Neural crest cell (in vitro differentiated cells): ENCODE data around the gene NEK6. TPM values are rescaled to one million over a fixed set of nuclear protein-coding genes. Genes with fewer than 3 reads are reported as not detected.

ENCODE experiments used
- DNase-seq: peaks from one replicate; pipeline ENCODE4 v3.0.0; 2021; ENCODE audit warnings: low read depth, mixed read lengths, low spot score
- H3K27ac Mint-ChIP-seq: one replicate; pipeline ENCODE4 v1.8.0; 2021; ENCODE audit warnings: mild to moderate bottlenecking, mixed read lengths; ENCODE audit not compliant: unreplicated experiment
- H3K27me3 Mint-ChIP-seq: 2 replicates; pipeline ENCODE4 v1.8.0; 2021; ENCODE audit warnings: low read depth, mild to moderate bottlenecking, mixed read lengths
- H3K36me3 Mint-ChIP-seq: 2 replicates; pipeline ENCODE4 v1.8.0; 2021; ENCODE audit warnings: low read depth, mild to moderate bottlenecking, mixed read lengths
- H3K4me1 Mint-ChIP-seq: 2 replicates; pipeline ENCODE4 v1.8.0; 2021; ENCODE audit warnings: mixed read lengths
- H3K4me3 Mint-ChIP-seq: one replicate; pipeline ENCODE4 v1.8.0; 2021; ENCODE audit warnings: mild to moderate bottlenecking, mixed read lengths
- H3K9me3 Mint-ChIP-seq: 2 replicates; pipeline ENCODE4 v1.8.0; 2021; ENCODE audit warnings: mixed read lengths
- CTCF ChIP-seq: fragments of 200-600 bp; sonication (generic); conservative IDR thresholded peaks from 2 replicates; pipeline ENCODE4 v1.5.0; 2021; ENCODE audit warnings: antibody characterized with exemption, mild to moderate bottlenecking
- total RNA-seq: library from RNA; stranded (reverse); gene quantifications from 2 replicates; pipeline ENCODE4 v1.2.1, GENCODE V29; 2021

NEK6 gene
- total RNA-seq, 1 donor from 2014 or later = 31.9 TPM

- Mint-ChIP-seq H3K9me3 (no peaks in the 10 kb centered on the region), H3K4me3 (no peak overlapping the region), H3K36me3 (peaks cover 9% of the 10 kb centered on the region), H3K4me1 (peaks cover 6% of the 10 kb centered on the region), H3K27me3 (no peaks in the 10 kb centered on the region), H3K27ac (no peak overlapping the region)
- TF ChIP-seq CTCF = no peak
- no peak for DNase-seq
Measured at GRCh38 chr9:124315882-124316281, 58.1 kb downstream of the NEK6 start.

GRCh38 chr9:124320062-124320973 is 62.6 kb downstream of the NEK6 start:
- Mint-ChIP-seq H3K9me3 (no peaks in the 10 kb centered on the region), H3K27ac (peak overlapping the region; percentile 67), H3K36me3 (peaks cover 9% of the 10 kb centered on the region), H3K4me1 (peaks cover 6% of the 10 kb centered on the region), H3K27me3 (no peaks in the 10 kb centered on the region), H3K4me3 (peak overlapping the region; percentile 13)
- peak; percentile 83 for TF ChIP-seq CTCF
- peak; percentile 81 for DNase-seq

GRCh38 chr9:124321416-124321815 is 63.7 kb downstream of the NEK6 start:
- Mint-ChIP-seq H3K9me3 (no peaks in the 10 kb centered on the region), H3K27me3 (no peaks in the 10 kb centered on the region), H3K27ac (no peak overlapping the region), H3K4me3 (no peak overlapping the region), H3K4me1 (peaks cover 6% of the 10 kb centered on the region), H3K36me3 (peaks cover 9% of the 10 kb centered on the region)
- DNase-seq = no peak
- TF ChIP-seq CTCF = no peak

- no peak for TF ChIP-seq CTCF
- H3K27ac Mint-ChIP-seq = no peak overlapping the region
- no peaks in the 10 kb centered on the region for H3K9me3 Mint-ChIP-seq
- H3K27me3 Mint-ChIP-seq = no peaks in the 10 kb centered on the region
- H3K36me3 Mint-ChIP-seq = peaks cover 9% of the 10 kb centered on the region
- H3K4me1 Mint-ChIP-seq = peaks cover 6% of the 10 kb centered on the region
- no peak for DNase-seq
- H3K4me3 Mint-ChIP-seq = no peak overlapping the region
Measured at GRCh38 chr9:124321935-124322334, 64.2 kb downstream of the NEK6 start.

GRCh38 chr9:124322618-124323432 is 65.1 kb downstream of the NEK6 start:
- H3K4me3 Mint-ChIP-seq = no peak overlapping the region
- no peaks in the 10 kb centered on the region for H3K27me3 Mint-ChIP-seq
- TF ChIP-seq CTCF = no peak
- peaks cover 4% of the 10 kb centered on the region for H3K36me3 Mint-ChIP-seq
- H3K27ac Mint-ChIP-seq = peak overlapping the region; percentile 58
- H3K4me1 Mint-ChIP-seq = peaks cover 6% of the 10 kb centered on the region
- DNase-seq = no peak
- no peaks in the 10 kb centered on the region for H3K9me3 Mint-ChIP-seq
